HG03025 (cell line): Measurements from ENCODE around the gene SETD1A.

Experiments used
- ATAC-seq: cut with Tn5 transposase; IDR thresholded peaks from one replicate; pipeline ENCODE4 v1.9.1; 2021; ENCODE audit warnings: mild to moderate bottlenecking, moderate library complexity; ENCODE audit not compliant: unreplicated experiment, low FRiP score

The SETD1A gene

GRCh38 chr16:30951750-30952149 is 5.8 kb upstream of the SETD1A start:
- ATAC-seq = no peak

DNA sequence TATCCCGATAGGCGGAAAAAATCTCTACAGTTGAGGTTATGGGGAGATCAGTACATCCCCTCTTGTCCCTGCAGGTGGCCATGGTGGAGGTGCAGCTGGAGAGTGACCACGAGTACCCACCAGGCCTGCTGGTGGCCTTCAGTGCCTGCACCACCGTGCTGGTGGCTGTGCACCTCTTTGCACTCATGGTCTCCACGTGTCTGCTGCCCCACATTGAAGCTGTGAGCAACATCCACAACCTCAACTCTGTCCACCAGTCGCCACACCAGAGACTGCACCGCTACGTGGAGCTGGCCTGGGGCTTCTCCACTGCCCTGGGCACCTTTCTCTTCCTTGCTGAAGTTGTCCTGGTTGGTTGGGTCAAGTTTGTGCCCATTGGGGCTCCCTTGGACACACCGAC is 4.4 kb upstream of the SETD1A start:
- no peak for ATAC-seq

GRCh38 chr16:30953511-30954124 is 3.9 kb upstream of the SETD1A start:
- no peak for ATAC-seq

GRCh38 chr16:30954993-30955392 is 2.6 kb upstream of the SETD1A start:
- ATAC-seq = no peak

GRCh38 chr16:30956601-30957455 is 726 bp upstream of the SETD1A start:
- no peak for ATAC-seq

DNA sequence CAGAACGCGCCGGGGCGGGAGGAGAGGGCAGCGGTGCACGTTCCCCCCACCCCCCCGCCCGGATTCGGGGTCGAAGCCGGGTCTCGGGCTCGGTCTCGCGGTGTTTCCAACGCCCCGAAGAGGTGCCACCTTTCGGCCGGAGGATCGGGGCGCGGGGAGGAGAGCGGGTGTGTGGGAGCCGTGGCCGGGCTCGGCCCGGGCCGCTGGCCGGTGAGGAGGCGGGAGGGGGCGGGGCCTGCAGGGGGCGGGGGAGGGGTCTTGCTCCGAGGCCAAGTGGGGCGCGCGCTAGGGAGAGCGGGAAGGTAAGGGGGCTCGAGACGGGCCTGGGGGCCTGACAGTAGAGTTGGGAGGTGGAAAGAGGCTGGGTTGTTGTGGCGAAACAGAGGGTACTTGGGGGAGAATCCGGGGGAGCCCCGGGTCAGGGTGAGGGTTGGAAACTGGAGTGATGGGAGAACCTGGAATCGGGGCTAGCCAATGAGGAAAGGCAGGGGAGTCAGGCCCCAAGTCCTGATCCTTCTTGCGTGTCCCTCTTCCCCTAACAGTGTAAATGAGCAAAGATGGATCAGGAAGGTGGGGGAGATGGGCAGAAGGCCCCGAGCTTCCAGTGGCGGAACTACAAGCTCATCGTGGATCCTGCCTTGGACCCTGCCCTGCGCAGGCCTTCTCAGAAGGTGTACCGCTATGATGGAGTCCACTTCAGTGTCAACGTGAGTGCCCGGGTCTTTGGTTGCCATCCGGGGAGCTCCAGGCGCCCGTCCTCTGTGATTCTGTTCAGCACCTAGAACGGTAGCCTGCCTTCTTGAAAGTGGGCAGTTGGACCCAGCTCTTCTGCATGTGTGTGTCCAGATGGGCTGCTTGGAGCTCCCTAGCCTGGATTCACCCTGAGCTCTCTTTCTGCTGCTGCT is 873 bp downstream of the SETD1A start:
- ATAC-seq = peak; percentile 11

- ATAC-seq = no peak
Measured at GRCh38 chr16:30961384-30961783, 3.8 kb downstream of the SETD1A start.

DNA sequence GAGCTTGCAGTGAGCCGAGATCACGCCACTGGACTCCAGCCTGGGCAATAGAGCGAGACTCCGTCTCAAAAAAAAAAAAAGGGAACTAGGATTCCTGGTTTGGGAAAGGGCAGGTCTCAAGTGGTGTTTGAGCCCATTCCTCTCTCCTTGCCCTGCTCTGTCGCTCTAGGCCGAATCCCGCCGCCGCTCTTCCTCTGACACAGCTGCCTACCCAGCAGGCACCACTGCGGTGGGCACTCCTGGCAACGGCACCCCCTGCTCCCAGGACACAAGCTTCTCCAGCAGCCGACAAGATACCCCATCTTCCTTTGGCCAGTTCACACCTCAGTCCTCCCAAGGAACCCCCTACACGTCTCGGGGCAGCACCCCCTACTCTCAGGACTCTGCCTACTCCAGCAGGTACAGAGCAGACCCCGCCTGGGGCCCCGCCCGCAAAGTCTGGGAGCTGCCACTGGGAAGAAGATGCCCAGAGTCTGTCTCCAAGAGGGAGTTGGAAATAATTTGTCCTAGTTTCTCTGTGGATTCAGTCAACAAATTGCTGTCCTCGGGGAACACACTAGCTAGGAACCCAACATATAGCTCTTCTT is 6.5 kb downstream of the SETD1A start:
- no peak for ATAC-seq

DNA sequence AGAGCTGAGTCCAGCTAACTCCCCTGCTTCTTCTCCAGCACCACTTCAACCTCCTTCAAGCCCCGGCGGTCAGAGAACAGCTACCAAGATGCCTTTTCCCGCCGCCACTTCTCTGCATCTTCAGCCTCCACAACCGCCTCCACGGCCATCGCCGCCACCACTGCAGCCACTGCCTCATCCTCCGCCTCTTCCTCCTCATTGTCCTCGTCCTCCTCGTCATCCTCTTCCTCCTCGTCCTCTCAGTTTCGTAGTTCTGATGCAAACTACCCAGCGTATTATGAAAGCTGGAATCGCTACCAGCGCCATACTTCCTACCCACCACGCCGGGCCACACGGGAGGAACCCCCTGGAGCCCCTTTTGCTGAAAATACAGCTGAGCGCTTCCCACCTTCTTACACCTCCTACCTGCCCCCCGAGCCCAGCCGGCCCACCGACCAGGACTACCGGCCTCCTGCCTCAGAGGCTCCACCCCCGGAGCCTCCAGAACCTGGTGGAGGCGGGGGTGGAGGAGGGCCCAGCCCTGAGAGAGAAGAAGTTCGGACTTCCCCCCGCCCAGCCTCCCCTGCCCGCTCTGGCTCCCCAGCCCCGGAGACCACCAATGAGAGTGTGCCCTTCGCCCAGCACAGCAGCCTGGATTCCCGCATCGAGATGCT is 7.1 kb downstream of the SETD1A start:
- ATAC-seq = no peak

GRCh38 chr16:30965436-30965835 is 7.9 kb downstream of the SETD1A start:
- no peak for ATAC-seq

DNA sequence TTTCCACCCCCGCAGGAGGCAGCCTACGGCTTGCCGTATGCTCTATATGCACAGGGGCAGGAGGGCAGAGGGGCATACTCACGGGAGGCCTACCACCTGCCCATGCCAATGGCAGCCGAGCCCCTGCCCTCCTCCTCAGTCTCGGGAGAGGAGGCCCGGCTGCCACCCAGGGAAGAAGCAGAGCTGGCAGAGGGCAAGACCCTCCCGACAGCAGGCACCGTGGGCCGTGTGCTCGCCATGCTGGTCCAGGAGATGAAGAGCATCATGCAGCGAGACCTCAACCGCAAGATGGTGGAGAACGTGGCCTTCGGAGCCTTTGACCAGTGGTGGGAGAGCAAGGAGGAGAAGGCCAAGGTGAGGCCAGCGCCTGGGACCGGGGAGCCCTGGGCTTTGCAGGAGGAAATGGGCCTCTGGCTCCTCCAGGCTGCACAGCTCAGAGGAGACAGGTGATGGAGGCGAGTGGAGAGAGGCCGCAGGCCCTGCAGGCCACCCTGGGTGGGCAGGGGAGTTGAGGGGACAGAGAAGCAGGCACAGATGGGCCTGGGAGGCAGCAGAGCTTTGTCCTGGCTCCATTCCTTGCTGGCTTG is 8.6 kb downstream of the SETD1A start:
- ATAC-seq = no peak

GRCh38 chr16:30967795-30968194 is 10.2 kb downstream of the SETD1A start:
- no peak for ATAC-seq

DNA sequence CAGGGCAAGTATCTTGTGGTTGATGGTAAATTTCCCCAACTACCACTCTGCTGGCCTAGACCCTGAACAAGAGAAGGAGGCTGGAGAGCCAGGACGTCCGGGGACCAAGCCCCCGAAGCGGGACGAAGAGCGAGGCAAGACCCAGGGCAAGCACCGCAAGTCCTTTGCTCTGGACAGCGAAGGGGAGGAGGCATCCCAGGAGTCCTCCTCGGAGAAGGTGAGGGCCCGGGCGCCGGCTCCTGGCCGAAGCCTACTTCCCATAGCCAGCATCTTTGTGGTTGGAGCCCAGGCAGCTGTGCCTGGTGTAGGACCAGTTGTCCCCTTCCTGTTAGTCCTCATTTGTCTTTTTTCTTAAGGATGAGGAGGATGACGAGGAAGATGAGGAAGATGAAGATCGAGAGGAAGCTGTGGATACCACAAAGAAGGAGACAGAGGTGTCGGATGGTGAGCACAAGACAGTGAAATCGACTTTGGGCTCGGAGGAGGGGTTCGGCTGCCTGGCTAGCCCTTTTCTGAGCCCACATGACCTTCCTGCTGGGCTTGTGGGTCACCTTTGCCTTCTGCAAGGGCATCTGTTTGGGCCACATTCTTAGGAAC is 11.8 kb downstream of the SETD1A start:
- no peak for ATAC-seq

GRCh38 chr16:30971298-30971697 is 13.7 kb downstream of the SETD1A start:
- no peak for ATAC-seq

DNA sequence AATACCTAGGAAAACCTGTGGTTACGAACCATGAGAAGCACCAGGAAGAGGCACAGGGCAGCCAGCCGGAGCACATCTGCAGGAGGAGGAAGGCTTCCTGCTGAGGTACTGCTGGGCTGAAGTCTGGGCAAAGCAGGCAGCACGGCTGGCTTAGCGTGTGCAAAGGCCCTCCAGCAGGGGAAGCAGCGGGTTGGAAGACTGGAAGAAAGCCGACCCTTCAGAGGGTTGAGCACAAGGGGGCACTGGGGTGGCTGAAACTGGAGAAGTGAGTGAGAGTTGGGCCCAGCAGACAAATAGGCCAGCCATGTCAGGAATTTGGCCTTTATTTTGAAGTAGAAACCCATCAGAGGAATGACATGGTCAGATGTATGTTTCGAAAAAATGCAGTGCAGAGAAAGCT is 15.3 kb downstream of the SETD1A start:
- ATAC-seq = no peak

- ATAC-seq = no peak
Measured at GRCh38 chr16:30974348-30974747, 16.8 kb downstream of the SETD1A start.

- no peak for ATAC-seq
Measured at GRCh38 chr16:30976486-30976885, 18.9 kb downstream of the SETD1A start.

DNA sequence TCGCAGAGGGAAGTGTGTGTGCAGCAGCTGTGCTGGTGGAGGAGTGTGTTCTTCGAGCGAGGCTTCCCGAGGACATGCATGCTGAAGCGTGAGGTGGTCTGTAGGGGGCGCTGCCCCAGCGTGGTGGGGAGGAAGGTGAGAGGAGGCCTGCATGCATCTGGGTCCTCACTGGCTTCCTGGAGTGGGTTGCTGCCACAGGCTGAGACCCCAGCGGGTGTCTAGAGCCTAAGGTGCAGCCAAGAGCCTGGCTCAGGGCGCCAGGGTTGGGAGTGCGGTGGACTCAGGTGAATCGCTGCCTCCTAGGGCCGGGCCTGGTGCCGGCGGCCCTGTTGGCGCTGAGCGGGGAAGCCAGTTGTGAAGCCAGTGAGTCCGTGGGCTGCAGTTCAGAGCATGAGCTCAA is 19.9 kb downstream of the SETD1A start:
- no peak for ATAC-seq

DNA sequence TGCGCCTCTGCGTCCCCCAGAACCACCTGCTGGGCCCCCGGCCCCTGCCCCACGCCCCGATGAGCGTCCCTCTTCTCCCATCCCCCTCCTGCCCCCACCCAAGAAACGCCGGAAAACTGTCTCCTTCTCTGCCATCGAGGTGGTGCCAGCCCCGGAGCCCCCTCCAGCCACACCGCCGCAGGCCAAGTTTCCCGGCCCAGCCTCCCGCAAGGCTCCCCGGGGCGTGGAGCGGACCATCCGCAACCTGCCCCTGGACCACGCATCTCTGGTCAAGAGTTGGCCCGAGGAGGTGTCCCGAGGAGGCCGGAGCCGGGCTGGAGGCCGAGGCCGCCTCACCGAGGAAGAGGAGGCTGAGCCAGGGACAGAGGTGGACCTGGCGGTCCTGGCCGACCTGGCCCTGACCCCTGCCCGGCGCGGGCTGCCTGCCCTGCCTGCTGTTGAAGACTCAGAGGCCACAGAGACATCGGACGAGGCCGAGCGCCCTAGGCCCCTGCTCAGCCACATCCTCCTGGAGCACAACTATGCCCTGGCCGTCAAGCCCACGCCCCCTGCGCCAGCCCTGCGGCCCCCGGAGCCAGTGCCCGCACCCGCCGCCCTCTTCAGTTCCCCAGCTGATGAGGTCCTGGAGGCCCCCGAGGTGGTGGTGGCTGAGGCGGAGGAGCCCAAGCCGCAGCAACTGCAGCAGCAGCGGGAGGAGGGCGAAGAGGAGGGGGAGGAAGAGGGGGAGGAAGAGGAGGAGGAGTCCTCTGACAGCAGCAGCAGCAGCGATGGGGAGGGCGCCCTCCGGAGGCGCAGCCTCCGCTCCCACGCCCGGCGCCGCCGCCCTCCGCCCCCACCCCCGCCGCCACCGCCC is 21.8 kb downstream of the SETD1A start:
- ATAC-seq = no peak
